HG02973 (cell line): ENCODE results near the gene ABCF2.

ENCODE experiments used
- ATAC-seq: cut with Tn5 transposase; IDR thresholded peaks from one replicate; pipeline ENCODE4 v1.9.1; 2021; ENCODE audit warnings: moderate library complexity; ENCODE audit not compliant: unreplicated experiment

ABCF2 gene

GRCh38 chr7:151226560-151226874 lies 488 bp downstream of the ABCF2 start:
- no peak for ATAC-seq

GRCh38 chr7:151225948-151226510 lies 976 bp downstream of the ABCF2 start:
- no peak for ATAC-seq

- ATAC-seq = no peak
These were observed 3.3 kb downstream of the ABCF2 start for GRCh38 chr7:151223728-151224127.

GRCh38 chr7:151218170-151218569 lies 8.8 kb downstream of the ABCF2 start:
- ATAC-seq = no peak

GRCh38 chr7:151215396-151215795 lies 11.6 kb downstream of the ABCF2 start:
- no peak for ATAC-seq

GRCh38 chr7:151213826-151214225 lies 13.2 kb downstream of the ABCF2 start:
- no peak for ATAC-seq

- ATAC-seq = no peak
These were observed 14.4 kb downstream of the ABCF2 start for GRCh38 chr7:151212626-151213025.

GRCh38 chr7:151211155-151211772 lies 15.7 kb downstream of the ABCF2 start:
- ATAC-seq = no peak

- ATAC-seq = no peak
These were observed 16.7 kb downstream of the ABCF2 start, which contains the start of gene H2BK1 for GRCh38 chr7:151210087-151210854. Gene H2BK1 (minus strand): TSS chr7:151210488. CDS start chr7:151210318, 170 bp downstream.

GRCh38 chr7:151209588-151209987 lies 17.4 kb downstream of the ABCF2 start:
- ATAC-seq = no peak

- ATAC-seq = no peak
These were observed 18.6 kb downstream of the ABCF2 start for GRCh38 chr7:151208253-151208862.

GRCh38 chr7:151207804-151208203 lies 19.2 kb downstream of the ABCF2 start:
- no peak for ATAC-seq

GRCh38 chr7:151207315-151207714 lies 19.7 kb downstream of the ABCF2 start:
- no peak for ATAC-seq

GRCh38 chr7:151206914-151207313 lies 20.1 kb downstream of the ABCF2 start:
- ATAC-seq = no peak

- no peak for ATAC-seq
These were observed 21.3 kb downstream of the ABCF2 start for GRCh38 chr7:151205730-151206129.

GRCh38 chr7:151204383-151205032 lies 22.5 kb downstream of the ABCF2 start:
- no peak for ATAC-seq

GRCh38 chr7:151202836-151203235 lies 24.2 kb downstream of the ABCF2 start:
- ATAC-seq = no peak

- ATAC-seq = no peak
These were observed 25.3 kb downstream of the ABCF2 start for GRCh38 chr7:151201751-151202150.

- no peak for ATAC-seq
These were observed 25.7 kb downstream of the ABCF2 start for GRCh38 chr7:151201344-151201743.

- no peak for ATAC-seq
These were observed 27.8 kb downstream of the ABCF2 start for GRCh38 chr7:151198945-151199848.
